CD8-positive, alpha-beta memory T cell (primary cell): ENCODE results near the gene PRSS22. TPM values are rescaled to one million over a fixed set of nuclear protein-coding genes. Genes with fewer than 3 reads are reported as not detected.

ENCODE experiments used
- CTCF ChIA-PET: fragments of 350-600 bp; sonication (Branson Sonifier 250); formaldehyde crosslinking; loops from one replicate; lab custom pipeline; 2021; ENCODE audit warnings: antibody characterized with exemption; lab: Charles Lee
- POLR2A ChIA-PET: fragments of 350-600 bp; sonication (Branson Sonifier 250); formaldehyde crosslinking; loops from one replicate; lab custom pipeline; 2021; ENCODE audit warnings: antibody characterized with exemption; lab: Charles Lee
- DNase-seq, 5 donors: peaks; one replicate each; pipeline versions ENCODE4 v3.0.0 to v3.0.0-alpha.2; 2020 to 2022; ENCODE audit warnings: mixed read lengths in 1 of 5
- H3K27ac ChIP-seq: one replicate; pipeline ENCODE4 v1.7.0; 2013; ENCODE audit warnings: low read depth, mild to moderate bottlenecking, low read length, moderate library complexity
- H3K27me3 ChIP-seq: 2 replicates; pipeline ENCODE4 v1.7.0; 2013; ENCODE audit warnings: low read length, mild to moderate bottlenecking; ENCODE audit not compliant: insufficient read depth, poor library complexity, severe bottlenecking
- H3K36me3 ChIP-seq: 2 replicates; pipeline ENCODE4 v1.7.0; 2013; ENCODE audit warnings: mild to moderate bottlenecking, low read length, moderate library complexity; ENCODE audit not compliant: insufficient read depth
- H3K4me1 ChIP-seq: 2 replicates; pipeline ENCODE4 v1.7.0; 2013; ENCODE audit warnings: mild to moderate bottlenecking, low read length, moderate library complexity; ENCODE audit not compliant: insufficient read depth
- H3K4me3 ChIP-seq: 2 replicates; pipeline ENCODE4 v1.7.0; 2013; ENCODE audit warnings: mild to moderate bottlenecking, low read length
- H3K9me3 ChIP-seq: 2 replicates; pipeline ENCODE4 v1.7.0; 2013; ENCODE audit warnings: mild to moderate bottlenecking, low read length
- H3K27ac Mint-ChIP-seq, 8 donors: one replicate each; pipeline ENCODE4 v1.8.0; 2020 to 2021; ENCODE audit warnings: mixed read lengths in 8 of 8, mild to moderate bottlenecking in 6 of 8, inconsistent platforms in 3 of 8, moderate library complexity in 3 of 8
- H3K27me3 Mint-ChIP-seq, 2 donors: one replicate each; pipeline ENCODE4 v1.8.0; 2020 to 2021; ENCODE audit warnings: mixed read lengths in 2 of 2, mild to moderate bottlenecking in 1 of 2, moderate library complexity in 1 of 2
- H3K36me3 Mint-ChIP-seq, 3 donors: one replicate each; pipeline ENCODE4 v1.8.0; 2020 to 2021; ENCODE audit warnings: mixed read lengths in 3 of 3, inconsistent platforms in 1 of 3, mild to moderate bottlenecking in 1 of 3
- H3K4me1 Mint-ChIP-seq, 3 donors: one replicate each; pipeline ENCODE4 v1.8.0; 2020 to 2021; ENCODE audit warnings: mixed read lengths in 3 of 3, inconsistent platforms in 1 of 3, mild to moderate bottlenecking in 1 of 3
- H3K4me3 Mint-ChIP-seq, 7 donors: one replicate each; pipeline ENCODE4 v1.8.0; 2020 to 2021; ENCODE audit warnings: mixed read lengths in 7 of 7, mild to moderate bottlenecking in 6 of 7, moderate library complexity in 4 of 7, inconsistent platforms in 2 of 7
- H3K9me3 Mint-ChIP-seq, 5 donors: one replicate each; pipeline ENCODE4 v1.8.0; 2020 to 2022; ENCODE audit warnings: mixed read lengths in 5 of 5, mild to moderate bottlenecking in 3 of 5, moderate library complexity in 2 of 5, inconsistent platforms in 1 of 5
- polyA plus RNA-seq: library from polyadenylated mRNA; unstranded; fragments of 300-500 nt; fragmentation: Illumina TruSeq; gene quantifications from one replicate; pipeline ENCODE4 v1.2.3, GENCODE V29; 2021
- total RNA-seq, 2 experiments: library from RNA; stranded (reverse); gene quantifications; one replicate each; pipeline ENCODE4 v1.2.3, GENCODE V29; 2021

PRSS22 gene
- total and polyA plus RNA-seq, 3 experiments from 2014 or later, result not detected

DNA sequence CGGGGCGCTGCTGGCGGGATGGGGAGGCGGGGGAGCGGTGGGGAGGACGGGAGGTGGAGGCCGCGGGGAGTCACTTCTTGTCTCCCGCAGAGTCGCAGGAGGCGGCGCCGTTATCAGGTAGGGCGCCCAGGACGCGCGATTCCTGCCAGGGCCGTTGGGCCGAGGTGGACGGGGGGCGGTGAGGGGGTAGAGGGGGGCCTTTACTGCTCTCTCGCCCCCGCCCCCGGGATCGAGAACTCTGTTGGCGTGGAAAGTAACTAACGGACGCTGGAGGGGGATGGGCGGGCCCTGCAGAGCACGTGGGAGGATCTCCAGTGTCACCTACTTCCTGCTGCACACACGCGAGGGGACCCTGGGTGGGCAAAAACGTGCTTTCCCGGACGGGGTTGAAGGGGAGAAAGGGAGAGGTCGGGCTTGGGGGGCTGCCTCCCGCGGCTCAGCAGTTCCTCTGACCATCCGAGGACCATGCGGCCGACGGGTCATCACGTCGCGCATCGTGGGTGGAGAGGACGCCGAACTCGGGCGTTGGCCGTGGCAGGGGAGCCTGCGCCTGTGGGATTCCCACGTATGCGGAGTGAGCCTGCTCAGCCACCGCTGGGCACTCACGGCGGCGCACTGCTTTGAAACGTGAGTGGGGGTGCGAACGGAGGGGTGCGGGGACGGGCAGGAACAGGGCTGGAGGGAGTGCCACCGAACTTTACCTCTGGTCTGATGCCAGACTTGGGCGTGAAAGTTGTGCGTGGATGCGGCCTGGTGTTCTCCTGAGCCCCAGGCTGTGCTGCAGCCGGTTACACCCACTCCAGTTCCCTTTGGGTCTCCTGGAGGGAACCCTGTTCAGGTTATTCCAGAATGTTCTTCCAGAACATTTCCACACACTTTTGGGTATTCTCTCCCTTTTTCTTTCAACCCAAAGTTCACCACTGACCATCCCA, 40.4 kb downstream of the PRSS22 start:
- no peaks in the 10 kb centered on the region for H3K9me3 ChIP-seq
- ChIA-PET CTCF (interaction anchor here (1.5 kb wide), 1 partner anchor 51 kb away, joined by 3 read pairs; no protein-coding TSS in a partner anchor), POLR2A (no interaction called here)
- peak in 1 of 5 donors; percentile 32 for DNase-seq
- no peak overlapping the region for H3K27ac ChIP-seq
- H3K27me3 ChIP-seq, result no peaks in the 10 kb centered on the region
- Mint-ChIP-seq H3K4me1 (peaks cover 0 to 2% (median 0%) of the 10 kb centered on the region in 3 donors), H3K27ac (peak overlapping the region in 1 of 8 donors; percentile 64), H3K9me3 (no peaks in the 10 kb centered on the region), H3K4me3 (peak overlapping the region in 5 of 7 donors; percentile 10 to 70 (median 36)), H3K36me3 (no peaks in the 10 kb centered on the region), H3K27me3 (peaks cover 0 to 12% of the 10 kb centered on the region in 2 donors)
- no peaks in the 10 kb centered on the region for H3K36me3 ChIP-seq
- H3K4me3 ChIP-seq, result no peak overlapping the region
- H3K4me1 ChIP-seq, result no peaks in the 10 kb centered on the region

DNA sequence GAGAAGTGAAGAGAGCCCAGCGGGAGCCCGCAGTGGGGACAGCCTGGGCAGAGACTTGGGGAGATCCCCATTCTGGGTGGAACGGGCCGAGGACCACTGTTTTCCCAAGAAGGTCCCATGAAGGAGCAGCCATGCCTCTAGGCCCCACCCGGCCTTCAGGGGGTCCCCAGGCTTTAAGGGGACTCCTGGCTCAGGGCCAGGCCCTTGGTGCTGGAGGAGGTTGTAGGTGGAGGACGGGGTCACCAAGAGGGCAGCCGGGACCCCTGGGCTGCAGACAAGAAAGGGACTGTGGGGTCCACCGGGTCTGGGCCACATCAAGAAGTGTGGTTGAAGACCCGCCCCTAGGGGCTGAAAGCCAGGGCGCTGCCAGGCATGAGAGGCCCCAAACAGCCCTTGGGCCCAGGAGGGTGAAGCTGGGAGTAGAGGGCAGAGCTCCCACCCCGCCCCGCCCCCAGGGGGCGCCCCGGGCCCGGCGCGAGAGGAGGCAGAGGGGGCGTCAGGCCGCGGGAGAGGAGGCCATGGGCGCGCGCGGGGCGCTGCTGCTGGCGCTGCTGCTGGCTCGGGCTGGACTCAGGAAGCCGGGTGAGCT, 41.1 kb downstream of the PRSS22 start, which contains the start of gene PRSS21:
Gene PRSS21, plus strand, starts transcription at position 487 of the 589 bp plus-strand sequence. Its CDS starts 32 bp downstream, at position 519.
- H3K9me3 Mint-ChIP-seq, result no peaks in the 10 kb centered on the region
- H3K4me3 Mint-ChIP-seq, result peak within 1 kb of the TSS in 4 of 7 donors; percentile 13 to 70 (median 61)
- no peaks in the 10 kb centered on the region for H3K4me1 ChIP-seq
- H3K4me3 ChIP-seq, result no peak within 1 kb of the TSS
- H3K4me1 Mint-ChIP-seq, result peaks cover 0 to 2% (median 0%) of the 10 kb centered on the region in 3 donors
- H3K36me3 Mint-ChIP-seq, result no peaks in the 10 kb centered on the region
- DNase-seq, result peak in 4 of 5 donors; percentile 27 to 52 (median 45)
- H3K36me3 ChIP-seq, result no peaks in the 10 kb centered on the region
- H3K27me3 ChIP-seq, result peaks cover 5% of the 10 kb centered on the region
- ChIA-PET CTCF (interaction anchor here (1.5 kb wide), 1 partner anchor 51 kb away, joined by 3 read pairs; no protein-coding TSS in a partner anchor), POLR2A (no interaction called here)
- peaks cover 0 to 15% of the 10 kb centered on the region in 2 donors for H3K27me3 Mint-ChIP-seq
- H3K27ac Mint-ChIP-seq, result peak within 1 kb of the TSS in 1 of 8 donors; percentile 64
- H3K27ac ChIP-seq, result peak within 1 kb of the TSS; percentile 59
- no peaks in the 10 kb centered on the region for H3K9me3 ChIP-seq

DNA sequence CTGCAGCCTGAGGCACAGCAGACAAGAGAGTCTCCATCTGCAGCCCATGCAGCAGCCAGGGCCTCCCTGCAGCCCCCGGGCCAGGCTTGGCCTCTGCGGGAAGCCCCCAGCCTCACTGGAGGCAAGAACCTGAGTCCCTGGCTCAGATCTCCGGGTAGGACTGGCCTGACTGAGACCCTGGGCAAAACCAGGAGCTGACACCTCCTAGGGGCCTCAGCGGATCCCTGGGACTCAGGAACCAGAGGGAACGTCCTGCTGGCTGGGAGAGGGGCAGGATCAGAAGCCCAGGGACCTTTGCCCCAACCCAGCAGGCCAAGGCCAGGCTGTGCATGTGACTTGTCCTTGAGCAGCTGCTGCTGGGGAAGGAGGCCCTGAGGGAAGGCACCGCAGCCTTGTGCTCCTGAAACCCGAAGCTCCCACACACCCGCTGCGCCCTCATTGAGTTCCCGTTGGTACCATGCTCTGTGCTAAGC, 42.6 kb downstream of the PRSS22 start:
- H3K4me1 ChIP-seq, result no peaks in the 10 kb centered on the region
- Mint-ChIP-seq H3K27me3 (peaks cover 2 to 20% of the 10 kb centered on the region in 2 donors), H3K4me3 (no peak overlapping the region), H3K36me3 (no peaks in the 10 kb centered on the region), H3K9me3 (no peaks in the 10 kb centered on the region), H3K27ac (no peak overlapping the region), H3K4me1 (peaks cover 0 to 2% (median 0%) of the 10 kb centered on the region in 3 donors)
- POLR2A ChIA-PET, result no interaction called here
- DNase-seq, result no peak
- no peak overlapping the region for H3K27ac ChIP-seq
- CTCF ChIA-PET, result no interaction called here
- no peaks in the 10 kb centered on the region for H3K36me3 ChIP-seq
- no peaks in the 10 kb centered on the region for H3K9me3 ChIP-seq
- H3K4me3 ChIP-seq, result no peak overlapping the region
- peaks cover 8% of the 10 kb centered on the region for H3K27me3 ChIP-seq

DNA sequence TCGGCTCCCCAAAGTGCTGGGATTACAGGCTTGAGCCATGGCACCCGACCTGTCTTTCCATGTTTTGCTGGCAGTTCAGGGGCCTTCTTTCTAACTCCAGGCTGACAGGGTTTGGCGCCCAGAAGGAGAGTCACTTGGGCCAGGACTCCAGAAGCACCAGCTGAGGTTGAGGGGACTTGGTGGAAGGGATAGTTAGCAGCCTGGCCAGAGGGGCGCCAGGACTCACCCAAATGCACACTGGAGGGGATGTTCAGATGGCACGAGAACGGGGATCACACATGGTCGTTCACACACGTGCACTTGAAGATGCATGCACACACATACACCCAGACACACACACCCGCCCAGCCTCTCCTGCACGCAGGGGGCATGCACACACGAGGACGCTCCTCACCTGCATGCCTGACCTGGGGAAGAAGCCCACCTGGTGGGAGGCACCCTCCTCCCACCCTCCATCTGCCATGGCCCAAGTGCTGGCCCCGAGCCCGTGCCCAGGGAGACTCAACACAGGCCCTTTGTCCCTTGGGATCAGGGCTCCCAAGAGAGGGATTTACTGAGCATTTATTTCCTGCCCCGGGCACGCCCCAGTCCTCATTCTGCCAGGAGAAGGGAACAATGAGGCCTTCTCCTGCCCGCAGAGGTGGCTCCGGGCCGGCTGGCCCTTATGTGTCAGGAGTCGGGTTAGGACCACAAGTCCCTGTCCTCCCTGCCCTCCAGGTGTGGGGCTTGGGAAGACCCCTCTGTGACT, 43.2 kb downstream of the PRSS22 start:
- H3K27ac Mint-ChIP-seq, result no peak overlapping the region
- Histone ChIP-seq H3K9me3 (no peaks in the 10 kb centered on the region), H3K4me1 (no peaks in the 10 kb centered on the region), H3K36me3 (no peaks in the 10 kb centered on the region), H3K4me3 (no peak overlapping the region), H3K27me3 (peaks cover 8% of the 10 kb centered on the region), H3K27ac (no peak overlapping the region)
- CTCF ChIA-PET, result no interaction called here
- no peaks in the 10 kb centered on the region for H3K9me3 Mint-ChIP-seq
- POLR2A ChIA-PET, result no interaction called here
- peaks cover 6 to 24% of the 10 kb centered on the region in 2 donors for H3K27me3 Mint-ChIP-seq
- DNase-seq, result peak in 1 of 5 donors; percentile 36
- peaks cover 0 to 2% (median 0%) of the 10 kb centered on the region in 3 donors for H3K4me1 Mint-ChIP-seq
- H3K4me3 Mint-ChIP-seq, result no peak overlapping the region
- peaks cover 0 to 2% (median 0%) of the 10 kb centered on the region in 3 donors for H3K36me3 Mint-ChIP-seq

DNA sequence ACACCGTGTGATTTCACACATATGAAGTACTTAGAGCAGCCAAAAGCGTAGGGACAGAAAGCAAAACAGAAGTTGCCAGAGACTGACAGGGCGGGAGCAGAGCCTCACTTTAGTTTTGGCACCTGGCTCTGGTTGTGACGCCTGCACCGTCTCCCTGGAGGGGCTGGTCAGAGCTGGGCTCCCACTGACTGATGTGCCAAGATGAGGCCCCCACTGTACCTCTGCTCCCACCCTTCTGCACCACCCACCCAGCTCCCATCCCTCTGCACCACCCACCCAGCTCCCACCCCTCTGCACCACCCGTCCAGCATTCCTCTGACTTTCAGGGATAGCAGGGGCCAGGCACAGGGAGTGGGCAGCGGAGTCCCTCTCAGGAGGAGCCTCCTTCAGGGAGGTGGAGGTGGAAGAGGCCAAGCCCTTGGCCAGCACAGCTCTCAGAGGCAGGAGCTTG, 44.2 kb downstream of the PRSS22 start:
- peaks cover 9 to 32% of the 10 kb centered on the region in 2 donors for H3K27me3 Mint-ChIP-seq
- POLR2A ChIA-PET, result interaction anchor here (0.6 kb wide), 1 partner anchor 117 kb away, joined by 5 read pairs; no protein-coding TSS in a partner anchor
- CTCF ChIA-PET, result no interaction called here
- Histone ChIP-seq H3K27ac (no peak overlapping the region), H3K36me3 (no peaks in the 10 kb centered on the region), H3K4me3 (no peak overlapping the region), H3K9me3 (no peaks in the 10 kb centered on the region), H3K4me1 (no peaks in the 10 kb centered on the region), H3K27me3 (peaks cover 8% of the 10 kb centered on the region)
- peaks cover 0 to 3% (median 0%) of the 10 kb centered on the region in 5 donors for H3K9me3 Mint-ChIP-seq
- H3K27ac Mint-ChIP-seq, result no peak overlapping the region
- DNase-seq, result peak in 1 of 5 donors; percentile 21
- peaks cover 0 to 5% (median 2%) of the 10 kb centered on the region in 3 donors for H3K36me3 Mint-ChIP-seq
- H3K4me1 Mint-ChIP-seq, result peaks cover 0 to 2% (median 0%) of the 10 kb centered on the region in 3 donors
- H3K4me3 Mint-ChIP-seq, result no peak overlapping the region

DNA sequence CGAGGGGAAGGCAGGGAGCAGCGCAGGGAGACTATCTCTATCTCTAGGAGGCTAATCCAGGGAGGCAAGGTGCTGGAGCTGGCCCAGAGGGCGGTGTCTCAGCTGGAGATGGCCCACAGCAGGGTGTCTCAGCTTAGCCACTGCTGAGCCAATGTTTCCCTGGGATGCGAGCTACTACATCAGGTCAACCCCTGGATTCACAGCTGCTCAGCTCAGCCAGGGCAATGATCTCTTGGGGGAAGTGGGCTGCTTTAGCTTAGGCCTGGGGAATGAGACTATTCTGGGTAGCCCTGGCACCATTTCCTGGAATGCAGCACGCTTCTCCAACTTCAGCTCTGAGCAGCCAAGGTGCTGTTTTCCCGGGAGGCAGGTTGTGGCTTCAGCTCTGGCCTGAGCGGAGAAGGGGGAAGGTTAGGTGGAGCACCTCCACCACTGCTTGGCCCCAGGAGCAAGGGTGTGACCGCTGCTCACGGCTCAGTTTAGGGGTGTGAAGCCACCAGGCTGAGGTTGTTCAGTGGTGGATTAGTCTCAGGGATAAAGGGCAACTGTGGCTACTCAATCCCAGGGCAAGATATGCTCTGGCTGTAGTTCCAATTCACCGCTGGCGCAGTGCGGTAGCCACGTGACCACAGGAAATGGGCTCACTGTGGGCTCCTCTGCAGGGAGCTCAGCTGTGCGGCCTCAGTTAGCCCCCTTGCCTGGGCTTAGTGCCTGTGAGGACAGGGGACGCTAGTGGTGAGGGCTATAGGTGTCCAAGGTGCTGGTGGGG, 46.1 kb downstream of the PRSS22 start:
- peaks cover 9 to 44% of the 10 kb centered on the region in 2 donors for H3K27me3 Mint-ChIP-seq
- peaks cover 8% of the 10 kb centered on the region for H3K27me3 ChIP-seq
- no peak overlapping the region for H3K27ac ChIP-seq
- H3K27ac Mint-ChIP-seq, result no peak overlapping the region
- peaks cover 0 to 3% (median 0%) of the 10 kb centered on the region in 5 donors for H3K9me3 Mint-ChIP-seq
- peak in 1 of 5 donors; percentile 38 for DNase-seq
- H3K9me3 ChIP-seq, result no peaks in the 10 kb centered on the region
- H3K36me3 ChIP-seq, result no peaks in the 10 kb centered on the region
- no peaks in the 10 kb centered on the region for H3K4me1 ChIP-seq
- peaks cover 0 to 6% (median 2%) of the 10 kb centered on the region in 3 donors for H3K36me3 Mint-ChIP-seq
- no peak overlapping the region for H3K4me3 ChIP-seq
- CTCF ChIA-PET, result interaction anchor here (1.1 kb wide), 1 partner anchor 11 kb away, joined by 3 read pairs; no protein-coding TSS in a partner anchor
- H3K4me1 Mint-ChIP-seq, result no peaks in the 10 kb centered on the region
- POLR2A ChIA-PET, result interaction anchor here (0.5 kb wide), 1 partner anchor 39 kb away, joined by 3 read pairs; no protein-coding TSS in a partner anchor
- no peak overlapping the region for H3K4me3 Mint-ChIP-seq

DNA sequence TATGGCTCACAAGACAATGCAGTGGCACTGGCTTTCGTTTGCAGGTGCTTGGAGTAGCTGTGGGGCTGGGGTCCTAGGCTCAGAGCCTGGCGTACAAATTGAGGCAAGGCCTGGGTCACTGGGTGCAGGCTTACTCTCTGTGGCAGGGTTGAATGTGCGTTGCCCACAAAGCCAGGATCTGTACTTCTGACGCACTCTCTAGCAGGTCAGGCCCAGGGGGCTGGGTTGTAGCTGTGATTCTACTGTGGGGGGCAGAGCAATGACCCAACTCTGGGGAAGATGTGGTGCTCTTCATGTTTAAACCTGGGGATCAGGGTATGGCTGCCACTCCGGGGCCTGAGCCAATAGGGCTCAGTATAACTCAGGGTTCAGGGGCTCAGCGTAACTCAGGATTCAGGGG, 47.3 kb downstream of the PRSS22 start:
- Mint-ChIP-seq H3K9me3 (peaks cover 0 to 3% (median 0%) of the 10 kb centered on the region in 5 donors), H3K4me1 (no peaks in the 10 kb centered on the region), H3K4me3 (no peak overlapping the region), H3K36me3 (peaks cover 0 to 6% (median 2%) of the 10 kb centered on the region in 3 donors), H3K27me3 (peaks cover 9 to 53% of the 10 kb centered on the region in 2 donors), H3K27ac (no peak overlapping the region)
- Histone ChIP-seq H3K27me3 (peaks cover 8% of the 10 kb centered on the region), H3K36me3 (no peaks in the 10 kb centered on the region), H3K4me1 (no peaks in the 10 kb centered on the region), H3K9me3 (no peaks in the 10 kb centered on the region), H3K4me3 (no peak overlapping the region), H3K27ac (no peak overlapping the region)
- peak in 1 of 5 donors; percentile 9 for DNase-seq
- POLR2A ChIA-PET, result no interaction called here
- CTCF ChIA-PET, result no interaction called here
